ENCODE data around the gene MTA1. TPM values are rescaled to one million over a fixed set of nuclear protein-coding genes. Genes with fewer than 3 reads are reported as not detected.

Gene MTA1
- total and polyA plus RNA-seq, 8 donors: 24.9 to 183 (median 54.1) TPM

DNA sequence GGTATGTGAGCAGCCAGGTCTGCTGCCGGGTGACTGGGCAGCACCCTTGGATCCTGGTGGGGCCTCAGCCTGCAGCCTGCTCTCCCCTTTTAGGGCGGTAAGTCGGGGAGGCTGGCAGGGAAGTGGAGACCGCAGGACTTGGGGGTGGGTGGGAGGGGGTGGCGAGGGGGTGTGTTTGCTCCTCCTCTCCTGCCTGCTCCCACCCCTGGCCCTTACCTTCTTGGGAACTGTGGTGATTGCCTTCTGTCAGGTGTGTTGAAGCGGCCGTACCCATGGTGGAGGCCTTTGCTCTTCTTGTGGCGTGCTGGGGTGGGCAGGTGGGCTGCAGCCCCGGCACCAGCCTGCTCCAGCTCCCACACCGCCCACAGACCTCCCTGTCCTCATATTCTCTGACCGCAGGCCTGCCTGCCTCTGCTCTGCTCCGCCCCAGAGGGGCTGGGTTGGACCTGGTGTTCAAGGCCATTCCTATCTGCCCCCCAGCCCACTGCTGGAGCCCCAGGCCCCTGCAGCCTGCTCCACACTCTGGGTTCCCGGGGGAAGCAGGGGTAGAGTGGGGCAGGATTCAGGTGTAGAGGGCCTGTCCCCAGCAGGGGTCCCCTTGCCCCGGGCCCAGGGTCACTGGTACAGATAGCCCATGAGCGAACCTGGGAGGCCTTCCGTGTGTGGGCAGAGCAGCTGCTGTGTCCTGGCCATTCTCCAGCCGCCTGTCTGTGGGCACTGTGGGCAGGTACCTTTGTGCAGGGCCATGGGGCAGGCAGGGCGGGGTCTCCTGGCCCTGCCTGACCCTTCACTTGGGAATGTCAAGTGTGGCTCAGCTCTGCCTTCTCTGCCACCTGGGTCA is 76.6 kb downstream of the MTA1 start:
- Histone ChIP-seq H3K36me3 (peaks cover 0 to 10% (median 0%) of the 10 kb centered on the region in 4 donors), H3K27me3 (no peaks in the 10 kb centered on the region), H3K4me1 (peaks cover 0 to 17% (median 14%) of the 10 kb centered on the region in 4 donors), H3K27ac (no peak overlapping the region), H3K9me3 (no peaks in the 10 kb centered on the region), H3K4me3 (no peak overlapping the region)
- no peak for DNase-seq
- WGBS, 5 donors: 81 to 88% (median 85%) methylated on average over 10 to 18 of the region's 18 CpGs
- intact Hi-C loops (cut with DNase I; ENCODE audit: low total_unique reads): no loop called here
- TF ChIP-seq POLR2A (IDR thresholded peaks at IDR 0.05): no peak
- TF ChIP-seq, protein P1, sequence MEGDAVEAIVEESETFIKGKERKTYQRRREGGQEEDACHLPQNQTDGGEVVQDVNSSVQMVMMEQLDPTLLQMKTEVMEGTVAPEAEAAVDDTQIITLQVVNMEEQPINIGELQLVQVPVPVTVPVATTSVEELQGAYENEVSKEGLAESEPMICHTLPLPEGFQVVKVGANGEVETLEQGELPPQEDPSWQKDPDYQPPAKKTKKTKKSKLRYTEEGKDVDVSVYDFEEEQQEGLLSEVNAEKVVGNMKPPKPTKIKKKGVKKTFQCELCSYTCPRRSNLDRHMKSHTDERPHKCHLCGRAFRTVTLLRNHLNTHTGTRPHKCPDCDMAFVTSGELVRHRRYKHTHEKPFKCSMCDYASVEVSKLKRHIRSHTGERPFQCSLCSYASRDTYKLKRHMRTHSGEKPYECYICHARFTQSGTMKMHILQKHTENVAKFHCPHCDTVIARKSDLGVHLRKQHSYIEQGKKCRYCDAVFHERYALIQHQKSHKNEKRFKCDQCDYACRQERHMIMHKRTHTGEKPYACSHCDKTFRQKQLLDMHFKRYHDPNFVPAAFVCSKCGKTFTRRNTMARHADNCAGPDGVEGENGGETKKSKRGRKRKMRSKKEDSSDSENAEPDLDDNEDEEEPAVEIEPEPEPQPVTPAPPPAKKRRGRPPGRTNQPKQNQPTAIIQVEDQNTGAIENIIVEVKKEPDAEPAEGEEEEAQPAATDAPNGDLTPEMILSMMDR (IDR thresholded peaks at IDR 0.05): no peak
- no peak for TF ChIP-seq POLR2AphosphoS5 (IDR thresholded peaks at IDR 0.05)
- no peak for TF ChIP-seq EP300 (IDR thresholded peaks at IDR 0.05)

DNA sequence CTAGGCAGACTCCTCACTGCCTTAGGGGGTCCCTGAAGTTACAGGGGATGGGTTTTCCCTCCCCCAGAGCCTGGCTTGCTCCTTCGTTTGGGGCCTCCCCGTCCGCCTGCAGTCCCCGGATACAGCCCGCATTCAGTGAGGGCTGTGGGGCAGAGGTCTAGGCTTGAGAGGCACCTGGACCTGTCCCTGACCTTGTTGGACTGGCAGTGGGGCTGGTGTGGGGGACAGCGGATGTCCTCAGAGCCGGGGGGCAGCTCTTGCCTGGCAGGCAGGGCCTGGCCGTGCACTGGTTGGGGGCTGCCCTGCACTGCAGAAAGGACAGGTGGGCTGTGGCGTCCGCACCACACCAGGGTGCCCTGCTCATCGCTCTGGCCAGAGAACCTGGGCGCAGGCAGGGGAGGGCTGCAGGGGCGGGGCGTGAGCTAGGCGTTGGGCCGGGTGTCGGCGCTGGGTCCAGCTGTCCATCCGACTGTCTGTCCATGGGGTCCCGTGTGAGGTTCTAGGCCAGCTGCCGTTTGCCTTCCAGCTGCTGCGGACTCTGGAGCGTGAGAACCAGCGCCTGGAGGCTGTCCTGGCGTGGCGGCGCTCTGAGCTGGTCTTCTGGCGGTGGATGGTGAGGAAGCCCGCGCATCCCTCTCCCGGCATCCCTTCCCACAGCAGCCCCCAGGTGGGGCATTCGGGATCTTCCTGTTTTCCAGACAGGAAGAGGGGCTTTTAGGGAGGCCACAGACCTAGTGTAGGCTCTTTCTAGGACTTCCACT is 77.4 kb downstream of the MTA1 start:
- intact Hi-C loops (cut with DNase I; ENCODE audit: low total_unique reads): no loop called here
- TF ChIP-seq, protein P1 (IDR thresholded peaks at IDR 0.05): no peak
- no peak for TF ChIP-seq POLR2AphosphoS5 (IDR thresholded peaks at IDR 0.05)
- no peak for TF ChIP-seq EP300 (IDR thresholded peaks at IDR 0.05)
- no peak for TF ChIP-seq POLR2A (IDR thresholded peaks at IDR 0.05)

DNA sequence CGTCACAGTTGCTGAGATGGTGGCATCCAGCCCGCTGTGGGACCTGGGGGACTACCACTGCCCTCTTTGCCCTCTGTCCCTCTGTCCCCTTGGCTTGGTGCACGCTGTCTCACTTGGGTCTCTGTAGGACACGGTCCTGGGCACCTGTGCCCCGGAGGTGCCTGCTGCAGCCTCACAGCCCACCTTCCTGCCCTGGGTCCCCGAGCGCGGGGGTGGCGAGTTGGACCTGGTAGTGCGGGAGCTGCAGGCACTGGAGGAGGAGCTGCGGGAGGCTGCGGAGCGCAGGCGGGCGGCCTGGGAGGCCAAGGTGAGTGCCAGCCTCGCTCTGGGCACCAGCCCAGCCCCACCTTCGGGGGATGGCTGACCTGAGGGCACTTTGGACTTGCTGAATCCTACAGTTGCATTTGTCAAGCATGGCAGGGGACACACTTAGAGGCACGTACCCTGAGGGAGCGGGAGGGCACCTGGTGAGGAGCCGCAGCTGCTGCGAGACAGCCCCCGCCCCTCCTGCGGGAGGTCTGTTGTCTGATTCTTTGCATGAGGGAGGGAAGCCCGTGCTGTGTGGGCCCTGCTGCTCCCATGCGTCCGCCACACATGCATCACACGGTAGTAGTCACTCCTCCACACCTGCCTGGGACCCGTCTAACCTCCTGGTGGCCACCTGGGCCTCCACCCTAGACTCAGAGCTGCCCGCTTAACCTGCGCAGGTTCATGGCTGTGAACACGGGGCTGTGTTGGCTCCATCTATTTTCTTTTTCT is 78.2 kb downstream of the MTA1 start:
- H3K4me1 ChIP-seq: peaks cover 0 to 6% (median 2%) of the 10 kb centered on the region in 4 donors
- no peaks in the 10 kb centered on the region for H3K9me3 ChIP-seq
- no peaks in the 10 kb centered on the region for H3K27me3 ChIP-seq
- TF ChIP-seq EP300 (IDR thresholded peaks at IDR 0.05) (no peak), POLR2AphosphoS5 (IDR thresholded peaks at IDR 0.05) (no peak), POLR2A (IDR thresholded peaks at IDR 0.05) (no peak)
- TF ChIP-seq, protein P1 (IDR thresholded peaks at IDR 0.05): no peak
- no peak overlapping the region for H3K27ac ChIP-seq
- H3K36me3 ChIP-seq: peaks cover 0 to 10% (median 0%) of the 10 kb centered on the region in 4 donors
- DNase-seq: no peak
- H3K4me3 ChIP-seq: no peak overlapping the region
- intact Hi-C loops (cut with DNase I; ENCODE audit: low total_unique reads): no loop called here
- WGBS, 5 donors: 90 to 94% (median 92%) methylated on average over 28 to 31 of the region's 31 CpGs

More for the DNA sequence above, 77.4 kb downstream of the MTA1 start:
- Histone ChIP-seq H3K9me3 (no peaks in the 10 kb centered on the region), H3K36me3 (peaks cover 0 to 10% (median 0%) of the 10 kb centered on the region in 4 donors), H3K27me3 (no peaks in the 10 kb centered on the region), H3K4me3 (no peak overlapping the region), H3K4me1 (peaks cover 0 to 9% (median 6%) of the 10 kb centered on the region in 4 donors), H3K27ac (no peak overlapping the region)
- no peak for DNase-seq
- WGBS, 5 donors: 90 to 96% (median 95%) methylated on average over 16 to 32 of the region's 32 CpGs

Measured in stomach (tissue), 9 donors.